ENCODE data around the gene LRIG1.

Gene LRIG1

GRCh38 chr3:66380200-66380932 is 120.5 kb downstream of the LRIG1 start:
- no peak for DNase-seq

DNA sequence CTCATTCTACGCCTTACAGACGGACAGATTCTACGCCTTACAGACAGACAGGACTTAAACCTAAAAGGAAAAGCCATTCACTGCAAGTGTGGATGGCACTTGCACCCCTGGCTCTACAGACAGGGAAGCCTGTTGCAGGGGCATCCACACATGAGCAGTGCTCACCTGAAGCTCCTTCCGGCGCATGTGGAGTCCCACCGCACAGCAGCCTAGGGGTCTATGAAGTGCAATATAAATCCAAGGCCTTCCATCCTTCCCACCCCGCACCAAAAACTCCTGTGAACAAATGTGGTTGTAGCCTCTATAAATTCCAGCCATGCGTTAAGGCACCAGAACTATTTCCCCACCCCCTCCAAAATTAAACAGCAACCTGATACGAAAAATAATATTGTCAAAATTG is 121.3 kb downstream of the LRIG1 start:
- DNase-seq: no peak

- DNase-seq: no peak
Observed at GRCh38 chr3:66378256-66378655, 122.6 kb downstream of the LRIG1 start.

DNA sequence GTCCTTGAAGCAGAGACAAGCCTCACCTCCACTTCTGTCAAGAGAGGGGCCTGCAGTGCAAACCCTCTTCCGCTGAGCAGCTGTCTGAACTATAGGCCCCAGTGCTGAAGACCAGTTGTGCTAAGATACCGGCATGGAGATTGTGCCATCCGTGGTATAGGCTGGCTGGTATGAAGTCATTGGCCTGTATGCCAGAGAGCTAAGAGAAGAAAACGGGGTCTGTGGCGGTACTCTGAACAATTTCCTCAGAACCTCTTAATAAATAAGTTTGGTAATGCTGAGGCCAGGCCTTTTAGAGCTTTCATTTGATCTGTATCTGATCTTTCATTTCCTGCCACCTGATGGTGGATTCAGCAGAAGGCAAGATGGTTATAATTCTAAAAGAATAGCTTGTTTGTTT is 123.0 kb downstream of the LRIG1 start:
- DNase-seq: no peak

DNA sequence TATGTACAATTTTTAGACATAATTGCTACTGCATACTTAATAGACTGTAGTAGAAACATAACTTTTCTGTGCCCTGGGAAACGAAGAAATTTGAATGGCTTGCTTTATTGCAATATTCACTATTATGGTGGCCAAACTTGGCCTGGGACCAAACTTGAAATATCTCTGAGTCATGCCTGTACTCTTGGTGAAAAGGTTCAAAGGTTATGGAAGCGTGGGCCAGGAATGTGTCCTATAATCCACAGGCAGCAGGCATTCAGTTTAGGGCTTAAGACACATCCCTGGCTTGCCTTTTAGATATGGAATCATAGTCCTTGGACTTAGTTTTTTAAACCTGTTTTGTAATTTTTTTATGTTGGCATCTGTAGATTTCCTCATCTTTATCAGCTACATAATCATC is 124.3 kb downstream of the LRIG1 start:
- no peak for DNase-seq

- no peak for DNase-seq
Observed at GRCh38 chr3:66372681-66373350, 128.0 kb downstream of the LRIG1 start.

DNA sequence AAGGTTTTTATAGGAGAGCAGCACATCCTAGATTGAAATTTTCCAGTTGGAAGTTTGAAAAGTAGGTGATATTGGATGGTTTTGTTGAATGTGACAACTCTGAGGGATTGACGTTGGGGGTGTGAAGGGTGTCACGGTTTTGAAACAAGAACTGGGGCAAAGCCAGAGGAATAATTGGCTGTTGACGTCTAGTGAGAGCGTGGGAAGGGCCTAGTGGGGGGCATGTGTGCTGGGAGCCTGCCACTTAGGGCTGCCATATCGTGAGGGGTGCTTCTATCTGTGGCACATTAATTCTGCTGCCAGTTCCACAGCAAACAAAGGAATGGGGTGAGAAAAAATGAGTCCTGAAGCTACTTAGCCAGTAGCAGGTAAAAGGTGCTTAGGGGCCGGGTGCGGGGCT is 129.4 kb downstream of the LRIG1 start:
- no peak for DNase-seq

GRCh38 chr3:66370179-66370578 is 130.6 kb downstream of the LRIG1 start:
- no peak for DNase-seq

GRCh38 chr3:66367979-66368378 is 132.8 kb downstream of the LRIG1 start:
- DNase-seq: no peak

DNA sequence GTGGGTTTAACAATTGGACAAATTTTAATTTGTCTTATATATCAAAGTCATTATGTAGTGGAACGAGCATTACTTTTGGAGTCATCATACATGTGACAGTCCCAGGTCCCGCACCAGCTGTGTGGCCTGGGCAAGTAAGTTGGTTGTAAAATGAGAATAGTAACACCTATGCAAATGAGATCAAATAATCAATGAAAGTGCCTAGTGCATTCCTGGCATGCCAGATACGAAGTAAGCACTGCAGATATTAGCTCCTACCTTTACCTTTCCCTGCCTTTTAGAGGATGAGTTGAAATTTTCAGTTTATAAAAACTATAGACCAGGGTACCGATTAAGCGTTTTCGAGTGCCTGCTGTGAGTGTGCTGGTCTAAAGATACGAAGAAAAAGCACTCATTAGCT is 134.1 kb downstream of the LRIG1 start:
- DNase-seq: peak; percentile 29

DNA sequence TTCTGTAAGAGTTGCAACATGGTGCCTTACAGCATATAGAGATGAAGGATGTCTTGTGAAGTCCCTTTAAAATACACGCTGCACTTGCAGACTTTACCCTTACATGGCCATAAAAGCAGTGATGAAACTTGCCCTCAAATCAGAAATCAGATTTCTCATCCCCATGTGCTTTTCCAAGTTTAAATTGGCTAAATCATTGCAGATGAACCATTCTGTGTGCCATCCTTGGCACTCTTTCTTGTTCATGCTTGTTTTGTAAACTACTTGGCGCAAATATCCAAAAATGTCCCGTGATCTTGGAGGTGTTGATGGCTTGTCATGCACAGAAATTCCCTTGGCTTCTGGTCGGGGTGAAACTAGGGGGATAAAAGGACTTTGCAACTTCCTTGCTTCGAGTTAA is 135.7 kb downstream of the LRIG1 start:
- no peak for DNase-seq

- no peak for DNase-seq
Observed at GRCh38 chr3:66363148-66363547, 137.7 kb downstream of the LRIG1 start.

DNA sequence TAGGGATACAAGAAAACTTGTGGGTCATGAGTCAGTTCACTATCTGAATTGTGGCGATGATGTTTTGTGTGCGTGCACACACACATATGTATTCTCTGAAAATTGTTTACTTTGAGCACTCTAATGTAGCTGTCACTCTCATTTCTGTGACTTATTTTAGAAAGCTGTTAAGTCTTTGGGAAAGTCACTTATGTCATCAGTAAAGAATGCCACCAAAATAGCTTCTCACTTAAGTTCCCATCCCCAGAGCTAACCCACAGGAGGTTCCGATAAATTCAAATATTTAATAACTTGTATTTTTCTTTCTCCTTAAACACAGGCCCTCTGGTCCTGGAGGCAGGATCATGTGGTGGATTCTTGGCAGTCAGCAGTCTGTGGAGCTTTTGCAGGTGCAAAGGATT is 138.3 kb downstream of the LRIG1 start:
- peak; percentile 49 for DNase-seq

DNA sequence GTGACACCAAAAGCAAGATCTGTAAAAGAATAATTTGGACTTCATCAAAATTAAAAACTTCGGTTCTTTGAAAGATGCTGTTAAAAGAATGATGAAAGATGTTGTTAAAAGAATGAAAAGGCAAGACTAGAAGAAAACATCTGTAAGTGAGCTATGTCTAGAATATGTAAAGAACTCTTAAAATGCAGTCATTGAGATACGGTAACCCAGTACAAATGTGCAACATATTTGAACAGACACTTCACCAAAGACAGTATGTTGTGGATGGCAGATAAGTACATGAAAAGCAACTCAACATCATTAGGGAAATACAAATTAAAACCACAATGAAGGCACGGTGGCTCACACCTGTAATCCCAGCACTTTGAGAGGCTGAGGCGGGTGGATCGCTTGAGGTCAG is 139.5 kb downstream of the LRIG1 start:
- DNase-seq: no peak

DNA sequence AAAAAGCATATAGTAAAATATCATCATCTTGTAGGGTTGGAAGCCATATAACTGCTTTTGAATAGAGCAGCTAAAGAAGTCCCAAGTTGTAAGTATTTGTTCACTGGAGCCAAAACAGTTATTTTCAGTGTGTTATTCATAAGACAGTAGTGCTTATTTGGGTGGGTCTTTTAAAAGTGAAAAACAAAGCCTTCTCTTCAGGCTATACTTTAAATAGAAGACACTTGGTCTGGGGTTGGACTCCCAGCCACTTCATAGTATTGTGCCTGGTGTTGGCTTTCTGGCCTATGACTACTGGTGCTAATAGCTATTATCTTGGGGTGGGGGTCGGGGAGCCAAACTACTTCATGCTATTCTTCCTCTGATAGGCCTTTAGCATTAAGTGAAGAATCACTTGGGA is 144.8 kb downstream of the LRIG1 start:
- DNase-seq: no peak

- DNase-seq: no peak
Observed at GRCh38 chr3:66355394-66355793, 145.4 kb downstream of the LRIG1 start.

DNA sequence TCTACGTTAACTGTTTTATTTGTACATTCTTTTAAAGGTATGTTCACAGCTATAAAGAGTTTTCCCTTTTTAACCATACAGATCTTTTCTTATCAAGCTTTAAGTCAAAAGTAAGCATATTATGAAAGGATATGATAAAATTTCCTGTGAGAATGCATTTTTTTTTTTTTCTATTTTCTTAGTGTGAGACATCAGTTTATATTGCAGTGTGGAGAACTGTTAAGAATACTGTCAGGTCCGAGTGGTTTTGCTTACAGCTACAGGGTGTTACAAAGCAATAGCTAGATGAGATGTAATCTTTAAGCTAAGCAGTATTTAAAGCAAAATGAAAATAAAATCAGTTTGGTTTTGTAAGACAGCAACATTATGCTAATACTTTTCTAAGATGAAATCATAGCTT is 146.8 kb downstream of the LRIG1 start:
- DNase-seq: no peak

DNA sequence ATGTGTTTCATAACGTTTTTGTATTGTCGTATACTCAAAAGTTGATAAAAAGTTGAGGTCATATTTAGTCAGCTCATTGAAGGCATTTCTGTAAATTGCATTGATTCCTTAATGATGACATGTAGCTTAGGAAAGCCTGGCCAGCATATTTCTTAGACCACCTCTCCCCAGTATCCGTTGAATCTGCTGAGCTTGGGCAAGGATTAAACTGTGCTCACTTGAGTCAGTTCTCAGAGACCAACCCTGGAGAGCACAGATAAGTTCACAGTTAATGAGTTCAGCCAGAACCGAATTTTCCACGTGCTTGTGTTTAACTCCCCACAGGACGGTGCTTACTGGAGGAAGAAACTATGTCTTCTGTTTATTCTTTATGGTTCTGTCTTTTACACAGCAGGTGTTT is 147.3 kb downstream of the LRIG1 start:
- DNase-seq: no peak

- DNase-seq: no peak
Observed at GRCh38 chr3:66353039-66353438, 147.8 kb downstream of the LRIG1 start.

- DNase-seq: no peak
Observed at GRCh38 chr3:66350601-66351000, 150.2 kb downstream of the LRIG1 start.

DNA sequence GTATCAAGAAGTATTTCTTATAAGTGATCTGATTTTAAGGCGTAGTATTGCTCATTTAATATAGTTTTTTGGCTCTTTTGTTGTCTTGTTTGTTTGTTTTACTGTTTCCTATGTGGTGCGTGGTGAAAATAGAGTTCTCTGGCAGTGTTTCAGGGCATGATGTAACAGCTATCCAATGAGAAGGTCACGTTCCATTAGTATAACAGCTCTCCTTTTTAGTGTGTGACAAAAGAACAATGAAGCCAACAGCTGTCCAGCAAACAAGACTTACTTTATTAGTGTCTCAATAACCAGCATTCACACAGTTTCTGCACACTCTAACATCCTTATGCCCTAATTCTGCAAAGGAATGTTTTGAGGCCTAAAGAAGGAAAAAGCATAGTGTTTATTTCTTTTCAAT is 152.1 kb downstream of the LRIG1 start:
- DNase-seq: no peak

- DNase-seq: no peak
Observed at GRCh38 chr3:66344848-66345578, 155.8 kb downstream of the LRIG1 start.

DNA sequence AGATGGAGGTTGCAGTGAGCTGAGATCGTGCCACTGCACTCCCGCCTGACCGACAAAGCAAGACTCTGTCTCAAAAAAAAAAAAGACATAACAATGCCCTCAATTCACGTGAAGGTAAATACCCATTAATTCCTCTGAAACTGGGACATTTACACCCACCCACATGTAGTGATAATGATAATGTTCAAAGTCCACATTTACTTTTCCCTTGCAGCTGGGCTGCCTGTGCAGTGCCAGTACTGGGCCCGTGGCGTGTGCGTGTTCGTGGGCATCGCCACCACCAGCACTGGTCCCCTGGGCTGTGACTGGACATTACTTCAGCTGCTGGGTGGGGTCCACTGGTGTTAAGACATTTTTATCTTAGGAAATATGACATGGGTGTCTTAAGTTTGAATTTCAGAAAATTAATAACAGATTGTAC is 156.4 kb downstream of the LRIG1 start:
- no peak for DNase-seq

- no peak for DNase-seq
Observed at GRCh38 chr3:66342717-66343356, 158.0 kb downstream of the LRIG1 start.
